ENCODE measurements around the gene TNRC6C.

The TNRC6C gene

GRCh38 chr17:77957857-77958715 lies at the start of gene TNRC6C:
TNRC6C (plus strand) TSS chr17:77958703; CDS start chr17:78004207, 45,504 bp downstream.
- peak; percentile 99 for DNase-seq (ENCODE audit: low spot score)

- DNase-seq (ENCODE audit: low spot score) = no peak
These were observed 49.3 kb upstream of the TNRC6C start for GRCh38 chr17:77909236-77909635.

GRCh38 chr17:77909816-77910215 lies 48.7 kb upstream of the TNRC6C start:
- DNase-seq (ENCODE audit: low spot score) = no peak

GRCh38 chr17:77914385-77915254 lies 43.9 kb upstream of the TNRC6C start:
- DNase-seq (ENCODE audit: low spot score) = no peak

GRCh38 chr17:77915594-77916021 lies 42.9 kb upstream of the TNRC6C start:
- DNase-seq (ENCODE audit: low spot score) = no peak

GRCh38 chr17:77916264-77916663 lies 42.2 kb upstream of the TNRC6C start:
- no peak for DNase-seq (ENCODE audit: low spot score)

- peak; percentile 75 for DNase-seq (ENCODE audit: low spot score)
These were observed 41.6 kb upstream of the TNRC6C start for GRCh38 chr17:77916703-77917481.

- no peak for DNase-seq (ENCODE audit: low spot score)
These were observed 39.2 kb upstream of the TNRC6C start for GRCh38 chr17:77919276-77919675.

GRCh38 chr17:77923135-77923534 lies 35.4 kb upstream of the TNRC6C start:
- DNase-seq (ENCODE audit: low spot score) = no peak

GRCh38 chr17:77923776-77924513 lies 34.6 kb upstream of the TNRC6C start:
- DNase-seq (ENCODE audit: low spot score) = no peak

GRCh38 chr17:77924757-77925336 lies 33.7 kb upstream of the TNRC6C start:
- DNase-seq (ENCODE audit: low spot score) = no peak

GRCh38 chr17:77925831-77926543 lies 32.5 kb upstream of the TNRC6C start:
- no peak for DNase-seq (ENCODE audit: low spot score)

- no peak for DNase-seq (ENCODE audit: low spot score)
These were observed 31.5 kb upstream of the TNRC6C start for GRCh38 chr17:77926981-77927380.

GRCh38 chr17:77927777-77928518 lies 30.6 kb upstream of the TNRC6C start:
- DNase-seq (ENCODE audit: low spot score) = no peak

GRCh38 chr17:77928519-77929179 lies 29.9 kb upstream of the TNRC6C start:
- DNase-seq (ENCODE audit: low spot score) = no peak

GRCh38 chr17:77929180-77929564 lies 29.3 kb upstream of the TNRC6C start:
- DNase-seq (ENCODE audit: low spot score) = no peak

GRCh38 chr17:77929871-77930436 lies 28.5 kb upstream of the TNRC6C start:
- no peak for DNase-seq (ENCODE audit: low spot score)

All from cerebellar cortex (tissue), 1 donor.